ENCODE results near the gene SIAH3.

The SIAH3 gene

DNA sequence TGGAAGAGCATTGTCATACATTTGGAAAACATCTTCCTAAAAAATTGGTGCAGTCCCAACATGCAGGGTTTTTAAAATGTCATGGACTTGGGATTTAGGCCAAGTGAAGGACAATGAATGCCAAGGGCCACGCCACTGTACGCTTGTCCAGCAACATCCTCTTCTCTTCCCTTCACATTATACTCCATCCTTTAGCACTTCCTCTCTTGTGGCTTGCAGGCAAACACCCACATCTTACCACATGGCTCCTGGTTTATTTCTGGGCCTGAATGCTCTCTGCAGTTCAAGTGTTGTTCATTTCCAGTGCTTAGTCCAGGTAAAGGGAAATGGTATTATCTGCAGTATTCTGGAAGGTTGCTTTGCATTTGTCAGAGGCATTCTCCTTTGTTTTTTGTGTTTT is 104.5 kb downstream of the SIAH3 start:
- TF ChIP-seq CTCF (conservative IDR thresholded peaks at IDR 0.05; ENCODE audit: low read length): no peak
- no peak for DNase-seq (ENCODE audit: low read depth)

GRCh38 chr13:45744979-45745378 is 106.6 kb downstream of the SIAH3 start:
- no peak for DNase-seq (ENCODE audit: low read depth)
- H3K4me3 ChIP-seq (ENCODE audit: low read length): no peak overlapping the region
- no peak for TF ChIP-seq CTCF (conservative IDR thresholded peaks at IDR 0.05; ENCODE audit: low read length)

More for the DNA sequence above, 104.5 kb downstream of the SIAH3 start:
- H3K4me3 ChIP-seq (ENCODE audit: low read length): no peak overlapping the region

- TF ChIP-seq CTCF (conservative IDR thresholded peaks at IDR 0.05; ENCODE audit: low read length): no peak
- H3K4me3 ChIP-seq (ENCODE audit: low read length): no peak overlapping the region
- no peak for DNase-seq (ENCODE audit: low read depth)
Observed at GRCh38 chr13:45742985-45743384, 108.6 kb downstream of the SIAH3 start.

DNA sequence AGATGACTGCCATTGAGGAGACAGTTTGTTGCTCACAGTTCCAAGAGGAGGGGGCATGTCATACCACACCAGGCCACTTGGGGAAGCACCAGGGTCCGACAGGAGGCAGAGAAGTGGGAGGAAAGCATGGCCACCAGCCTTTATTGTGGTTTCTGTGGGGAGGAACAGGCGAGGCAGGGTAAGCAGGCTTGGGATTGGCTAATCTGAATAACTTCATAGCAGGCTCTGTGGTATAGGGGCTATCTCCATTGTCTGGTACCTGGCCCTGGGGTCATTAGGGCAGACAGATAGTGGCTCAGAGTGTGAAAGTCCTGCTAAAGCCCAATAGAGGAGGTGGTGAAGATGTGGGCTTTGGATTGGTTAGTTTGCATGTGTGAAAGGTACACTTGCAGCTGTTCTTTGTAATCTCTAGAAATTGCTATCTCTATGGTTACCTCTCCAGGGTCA is 114.0 kb downstream of the SIAH3 start:
- no peak for TF ChIP-seq CTCF (conservative IDR thresholded peaks at IDR 0.05; ENCODE audit: low read length)
- DNase-seq (ENCODE audit: low read depth): no peak
- H3K4me3 ChIP-seq (ENCODE audit: low read length): no peak overlapping the region

DNA sequence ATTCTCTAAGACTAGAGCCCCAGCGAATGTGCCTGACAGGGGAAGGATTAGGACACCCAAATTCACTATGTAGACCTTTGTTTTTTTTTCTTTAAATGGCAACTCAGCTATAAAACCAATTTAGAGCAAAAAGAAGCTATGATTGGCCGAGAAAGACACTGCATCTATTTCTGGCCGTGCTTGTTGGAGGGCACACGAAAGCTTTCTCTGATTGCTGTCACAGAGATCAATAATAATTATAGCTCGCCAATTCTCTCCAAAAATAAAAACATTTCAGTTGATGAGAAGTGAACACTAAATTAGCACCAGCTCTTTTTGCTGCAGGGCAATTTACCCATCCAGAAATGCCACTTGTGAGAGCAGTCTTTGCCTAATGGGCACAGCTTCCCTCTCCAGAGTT is 118.2 kb downstream of the SIAH3 start:
- DNase-seq (ENCODE audit: low read depth): no peak
- TF ChIP-seq CTCF (conservative IDR thresholded peaks at IDR 0.05; ENCODE audit: low read length): no peak

DNA sequence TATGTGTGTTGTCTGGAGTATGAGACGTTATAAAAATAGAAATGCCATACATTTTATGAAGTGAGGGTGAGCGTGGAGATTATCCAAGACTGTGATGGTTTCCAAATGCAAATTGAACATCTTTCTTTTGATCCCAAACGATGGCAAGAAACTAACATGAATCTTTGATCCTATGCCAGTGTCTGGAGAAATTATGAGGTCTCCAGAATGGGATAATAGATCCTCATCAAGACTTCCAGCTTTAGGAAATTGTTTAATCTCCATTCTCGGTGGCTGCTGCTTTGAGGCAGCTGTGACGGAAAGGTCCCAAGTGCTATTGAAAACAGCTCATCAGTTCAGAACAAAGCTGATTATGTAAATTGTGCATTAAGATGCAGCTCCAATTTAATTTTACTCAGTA is 118.6 kb downstream of the SIAH3 start:
- no peak for TF ChIP-seq CTCF (conservative IDR thresholded peaks at IDR 0.05; ENCODE audit: low read length)
- H3K4me3 ChIP-seq (ENCODE audit: low read length): no peak overlapping the region
- no peak for DNase-seq (ENCODE audit: low read depth)

More for the DNA sequence above, 118.2 kb downstream of the SIAH3 start:
- no peak overlapping the region for H3K4me3 ChIP-seq (ENCODE audit: low read length)

- DNase-seq (ENCODE audit: low read depth): no peak
- H3K4me3 ChIP-seq (ENCODE audit: low read length): no peak overlapping the region
- TF ChIP-seq CTCF (conservative IDR thresholded peaks at IDR 0.05; ENCODE audit: low read length): no peak
Observed at GRCh38 chr13:45731455-45731854, 120.1 kb downstream of the SIAH3 start.

Measured in AG10803 (cell line).